Right ventricle myocardium inferior (tissue), 1 donor: ENCODE data around the gene DPYD. TPM values are rescaled to one million over a fixed set of nuclear protein-coding genes. Genes with fewer than 3 reads are reported as not detected.

Experiments
- ATAC-seq: fragments of 200-7000 bp; cut with Tn5 transposase; one replicate; pipeline ENCODE4 v1.9.1; 2020; ENCODE audit warnings: mild to moderate bottlenecking, moderate library complexity
- DNase-seq: peaks from one replicate; pipeline ENCODE4 v3.0.0; 2021; ENCODE audit errors: missing footprints
- intact Hi-C: fragments of 100-400 bp; cut with DNase I; formaldehyde crosslinking; loops from one replicate; pipeline ENCODE4 v1.11.0; 2022
- total RNA-seq: library from RNA; stranded (reverse); fragmentation: NEBNext Ultra II Directional; extraction: Animal tissue kit (Norgen Biotek cat#: 25700); gene quantifications from one replicate; pipeline ENCODE4 v1.2.1, GENCODE V29; 2021
- donor health status: DM: no; HTN: yes; CAD: no; lungs with severe emphysema.

The DPYD gene
- total RNA-seq, 1 donor from 2014 or later: 12.3 TPM

- DNase-seq (peak; percentile 16), ATAC-seq (no peak)
- intact Hi-C loops: no loop called here
Observed at GRCh38 chr1:97089173-97089572, 831.7 kb downstream of the DPYD start.

GRCh38 chr1:97088391-97088790 is 832.4 kb downstream of the DPYD start:
- no peak for ATAC-seq
- DNase-seq: no peak
- intact Hi-C loops: no loop called here

- DNase-seq (no peak), ATAC-seq (no peak)
- intact Hi-C loops: no loop called here
Observed at GRCh38 chr1:97084546-97084945, 836.3 kb downstream of the DPYD start.

GRCh38 chr1:97082160-97082848 is 838.5 kb downstream of the DPYD start:
- ATAC-seq: no peak
- intact Hi-C loops: no loop called here
- no peak for DNase-seq

GRCh38 chr1:97078872-97079271 is 842.0 kb downstream of the DPYD start:
- no peak for DNase-seq
- ATAC-seq: no peak
- intact Hi-C loops: no loop called here

GRCh38 chr1:97077221-97077620 is 843.6 kb downstream of the DPYD start:
- no peak for ATAC-seq
- intact Hi-C loops: no loop called here
- DNase-seq: no peak

GRCh38 chr1:97074771-97075170 is 846.1 kb downstream of the DPYD start:
- DNase-seq (no peak), ATAC-seq (no peak)
- intact Hi-C loops: no loop called here

GRCh38 chr1:97073936-97074335 is 846.9 kb downstream of the DPYD start:
- intact Hi-C loops: no loop called here
- DNase-seq (no peak), ATAC-seq (no peak)

GRCh38 chr1:97073169-97073568 is 847.7 kb downstream of the DPYD start:
- DNase-seq (no peak), ATAC-seq (no peak)
- intact Hi-C loops: no loop called here

GRCh38 chr1:97071173-97071572 is 849.7 kb downstream of the DPYD start:
- DNase-seq: no peak
- ATAC-seq: no peak
- intact Hi-C loops: no loop called here

GRCh38 chr1:97070376-97070775 is 850.5 kb downstream of the DPYD start:
- DNase-seq (no peak), ATAC-seq (no peak)
- intact Hi-C loops: no loop called here

- intact Hi-C loops: no loop called here
- DNase-seq (no peak), ATAC-seq (no peak)
Observed at GRCh38 chr1:97069312-97069711, 851.5 kb downstream of the DPYD start.

- ATAC-seq (no peak), DNase-seq (no peak)
- intact Hi-C loops: no loop called here
Observed at GRCh38 chr1:97066860-97067259, 854.0 kb downstream of the DPYD start.

GRCh38 chr1:97063532-97063931 is 857.3 kb downstream of the DPYD start:
- no peak for ATAC-seq

GRCh38 chr1:97061604-97062003 is 859.2 kb downstream of the DPYD start:
- ATAC-seq (no peak), DNase-seq (no peak)
- intact Hi-C loops: no loop called here

More at GRCh38 chr1:97063532-97063931, 857.3 kb downstream of the DPYD start:
- peak; percentile 4 for DNase-seq
- intact Hi-C loops: no loop called here

GRCh38 chr1:97056386-97056785 is 864.4 kb downstream of the DPYD start:
- ATAC-seq (no peak), DNase-seq (no peak)
- intact Hi-C loops: no loop called here

- ATAC-seq: no peak
- DNase-seq: no peak
- intact Hi-C loops: no loop called here
Observed at GRCh38 chr1:97053268-97053667, 867.6 kb downstream of the DPYD start.

- DNase-seq: no peak
- ATAC-seq: no peak
- intact Hi-C loops: no loop called here
Observed at GRCh38 chr1:97051823-97052222, 869.0 kb downstream of the DPYD start.

- intact Hi-C loops: no loop called here
Observed at GRCh38 chr1:97050506-97050905, 870.3 kb downstream of the DPYD start.

GRCh38 chr1:97047421-97047793 is 873.4 kb downstream of the DPYD start:
- intact Hi-C loops: no loop called here
- ATAC-seq (peak; percentile 64), DNase-seq (no peak)

More at GRCh38 chr1:97050506-97050905, 870.3 kb downstream of the DPYD start:
- no peak for DNase-seq
- no peak for ATAC-seq

- peak; percentile 57 for ATAC-seq
- intact Hi-C loops: no loop called here
- DNase-seq: no peak
Observed at GRCh38 chr1:97046765-97047420, 873.9 kb downstream of the DPYD start.
